Measurements from ENCODE around the gene PLEKHG3.

PLEKHG3 gene

DNA sequence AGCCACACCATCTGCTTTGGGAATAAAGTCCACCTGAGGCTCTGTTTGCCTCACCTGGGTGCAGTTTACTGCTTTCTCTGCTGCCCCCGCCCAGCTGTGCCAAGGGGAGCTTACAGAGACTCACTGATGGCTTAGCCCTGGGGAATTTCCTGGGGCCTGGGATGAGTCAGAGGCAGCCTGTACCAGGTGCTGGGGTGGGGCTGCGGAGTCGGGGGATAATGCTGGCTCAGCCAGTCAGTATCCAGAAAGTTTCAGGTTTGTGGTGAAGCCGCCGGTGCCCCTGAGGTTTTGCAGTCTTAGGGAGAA, 22.3 kb downstream of the PLEKHG3 start:
- Histone ChIP-seq H3K4me3 (ENCODE audit: low read length) (no peak overlapping the region), H3K4me1 (ENCODE audit: low read length) (0 out of 2 replicates have a peak, but pooled peaks cover 3% of the 10 kb centered on the region), H3K27me3 (replicated peaks; ENCODE audit: insufficient read depth, low read length) (no peaks in the 10 kb centered on the region), H3K9me3 (replicated peaks; ENCODE audit: insufficient read depth, low read length) (no peaks in the 10 kb centered on the region), H3F3A (ENCODE audit: insufficient read depth, low read length) (no peaks in the 10 kb centered on the region), H2AFZ (ENCODE audit: low read length) (no peak overlapping the region), H3K27ac (ENCODE audit: low read length) (no peak overlapping the region), H3K79me2 (ENCODE audit: low read length) (no peaks in the 10 kb centered on the region), H3K9ac (ENCODE audit: low read length) (no peak overlapping the region), H3K36me3 (replicated peaks; ENCODE audit: insufficient read depth, low read length) (no peaks in the 10 kb centered on the region), H3K4me2 (ENCODE audit: low read depth, low read length) (peak overlapping the region; percentile 9; the same call in 1 of the 2 replicates), H3K9me2 (replicated peaks; ENCODE audit: insufficient read depth, low read length) (no peaks in the 10 kb centered on the region), H4K20me1 (ENCODE audit: insufficient read depth, low read length) (no peaks in the 10 kb centered on the region)
- TF ChIP-seq EZH2phosphoT487 (IDR thresholded peaks at IDR 0.05; ENCODE audit: low read length) = no peak
- TF ChIP-seq, protein P1, sequence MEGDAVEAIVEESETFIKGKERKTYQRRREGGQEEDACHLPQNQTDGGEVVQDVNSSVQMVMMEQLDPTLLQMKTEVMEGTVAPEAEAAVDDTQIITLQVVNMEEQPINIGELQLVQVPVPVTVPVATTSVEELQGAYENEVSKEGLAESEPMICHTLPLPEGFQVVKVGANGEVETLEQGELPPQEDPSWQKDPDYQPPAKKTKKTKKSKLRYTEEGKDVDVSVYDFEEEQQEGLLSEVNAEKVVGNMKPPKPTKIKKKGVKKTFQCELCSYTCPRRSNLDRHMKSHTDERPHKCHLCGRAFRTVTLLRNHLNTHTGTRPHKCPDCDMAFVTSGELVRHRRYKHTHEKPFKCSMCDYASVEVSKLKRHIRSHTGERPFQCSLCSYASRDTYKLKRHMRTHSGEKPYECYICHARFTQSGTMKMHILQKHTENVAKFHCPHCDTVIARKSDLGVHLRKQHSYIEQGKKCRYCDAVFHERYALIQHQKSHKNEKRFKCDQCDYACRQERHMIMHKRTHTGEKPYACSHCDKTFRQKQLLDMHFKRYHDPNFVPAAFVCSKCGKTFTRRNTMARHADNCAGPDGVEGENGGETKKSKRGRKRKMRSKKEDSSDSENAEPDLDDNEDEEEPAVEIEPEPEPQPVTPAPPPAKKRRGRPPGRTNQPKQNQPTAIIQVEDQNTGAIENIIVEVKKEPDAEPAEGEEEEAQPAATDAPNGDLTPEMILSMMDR (IDR thresholded peaks at IDR 0.05; ENCODE audit: low read length) = no peak
- no peak for TF ChIP-seq EZH2 (optimal IDR thresholded peaks at IDR 0.05; ENCODE audit: low read depth, low read length)
- peak; percentile 27 for DNase-seq

DNA sequence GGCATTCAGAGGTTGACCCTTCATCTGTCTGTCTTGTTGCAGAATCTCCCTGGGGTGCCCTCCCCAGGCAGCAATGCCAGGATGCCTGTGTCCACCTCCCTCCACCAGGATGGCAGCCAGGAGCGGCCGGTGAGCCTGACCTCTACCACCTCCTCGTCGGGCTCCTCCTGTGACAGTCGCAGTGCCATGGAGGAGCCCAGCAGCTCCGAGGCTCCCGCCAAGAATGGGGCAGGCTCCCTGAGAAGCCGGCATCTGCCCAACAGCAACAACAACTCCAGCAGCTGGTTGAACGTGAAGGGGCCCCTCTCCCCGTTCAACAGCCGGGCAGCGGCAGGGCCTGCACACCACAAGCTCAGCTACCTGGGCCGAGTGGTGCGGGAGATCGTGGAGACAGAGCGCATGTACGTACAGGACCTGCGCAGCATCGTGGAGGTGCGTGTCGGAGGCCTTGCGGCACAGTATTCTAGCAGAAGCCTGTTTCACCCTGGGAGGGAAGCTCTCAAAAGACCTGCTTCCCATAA, 23.4 kb downstream of the PLEKHG3 start:
- Histone ChIP-seq H3F3A (ENCODE audit: insufficient read depth, low read length) (no peaks in the 10 kb centered on the region), H3K9ac (ENCODE audit: low read length) (no peak overlapping the region), H3K27me3 (replicated peaks; ENCODE audit: insufficient read depth, low read length) (no peaks in the 10 kb centered on the region), H3K4me3 (ENCODE audit: low read length) (no peak overlapping the region), H4K20me1 (ENCODE audit: insufficient read depth, low read length) (no peaks in the 10 kb centered on the region), H3K4me1 (ENCODE audit: low read length) (0 out of 2 replicates have a peak, but pooled peaks cover 3% of the 10 kb centered on the region), H2AFZ (ENCODE audit: low read length) (no peak overlapping the region), H3K27ac (ENCODE audit: low read length) (no peak overlapping the region), H3K4me2 (ENCODE audit: low read depth, low read length) (no peak overlapping the region), H3K9me3 (replicated peaks; ENCODE audit: insufficient read depth, low read length) (no peaks in the 10 kb centered on the region), H3K79me2 (ENCODE audit: low read length) (no peaks in the 10 kb centered on the region), H3K9me2 (replicated peaks; ENCODE audit: insufficient read depth, low read length) (no peaks in the 10 kb centered on the region), H3K36me3 (replicated peaks; ENCODE audit: insufficient read depth, low read length) (no peaks in the 10 kb centered on the region)
- TF ChIP-seq EZH2 (optimal IDR thresholded peaks at IDR 0.05; ENCODE audit: low read depth, low read length) = no peak
- TF ChIP-seq EZH2phosphoT487 (IDR thresholded peaks at IDR 0.05; ENCODE audit: low read length) = no peak
- TF ChIP-seq, protein P1 (IDR thresholded peaks at IDR 0.05; ENCODE audit: low read length) = no peak
- no peak for DNase-seq

DNA sequence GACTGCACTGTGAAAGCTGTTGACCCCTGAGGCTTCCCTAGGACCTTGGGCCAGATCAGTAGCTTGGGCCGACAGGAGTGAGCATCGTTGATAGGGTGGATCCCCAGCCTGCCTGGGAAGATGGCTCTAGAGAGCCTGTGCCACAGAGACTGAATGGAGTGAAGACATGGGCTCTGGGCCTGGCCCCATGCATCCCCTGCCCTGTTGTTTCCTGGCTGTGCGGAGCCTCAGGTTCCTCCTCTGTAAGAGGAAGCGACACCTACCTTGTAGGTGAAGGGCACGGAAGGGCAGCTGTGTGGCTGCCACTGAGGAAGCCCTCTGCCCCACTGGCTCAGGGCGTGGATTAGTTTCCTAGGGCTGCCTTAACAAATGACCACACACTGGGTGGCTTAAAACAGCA, 23.9 kb downstream of the PLEKHG3 start:
- no peak overlapping the region for H3K4me2 ChIP-seq (ENCODE audit: low read depth, low read length)
- no peak overlapping the region for H2AFZ ChIP-seq (ENCODE audit: low read length)
- H3K27me3 ChIP-seq (replicated peaks; ENCODE audit: insufficient read depth, low read length) = no peaks in the 10 kb centered on the region
- no peak overlapping the region for H3K9ac ChIP-seq (ENCODE audit: low read length)
- no peaks in the 10 kb centered on the region for H3F3A ChIP-seq (ENCODE audit: insufficient read depth, low read length)
- H3K4me3 ChIP-seq (ENCODE audit: low read length) = no peak overlapping the region
- no peak for DNase-seq
- no peaks in the 10 kb centered on the region for H3K9me3 ChIP-seq (replicated peaks; ENCODE audit: insufficient read depth, low read length)
- H4K20me1 ChIP-seq (ENCODE audit: insufficient read depth, low read length) = no peaks in the 10 kb centered on the region
- 0 out of 2 replicates have a peak, but pooled peaks cover 3% of the 10 kb centered on the region for H3K4me1 ChIP-seq (ENCODE audit: low read length)
- TF ChIP-seq, protein P1 (IDR thresholded peaks at IDR 0.05; ENCODE audit: low read length) = no peak
- TF ChIP-seq EZH2phosphoT487 (IDR thresholded peaks at IDR 0.05; ENCODE audit: low read length) (no peak), EZH2 (optimal IDR thresholded peaks at IDR 0.05; ENCODE audit: low read depth, low read length) (no peak)
- H3K27ac ChIP-seq (ENCODE audit: low read length) = no peak overlapping the region
- H3K9me2 ChIP-seq (replicated peaks; ENCODE audit: insufficient read depth, low read length) = no peaks in the 10 kb centered on the region
- H3K79me2 ChIP-seq (ENCODE audit: low read length) = no peaks in the 10 kb centered on the region
- H3K36me3 ChIP-seq (replicated peaks; ENCODE audit: insufficient read depth, low read length) = no peaks in the 10 kb centered on the region

All from MM.1S (cell line).